Mesendoderm (in vitro differentiated cells): Measurements from ENCODE around the gene ABCA2.
A peak's percentile ranks its signal among the peaks of the same experiment; 100 is the strongest.

Experiments
- DNase-seq: peaks from one replicate; pipeline ENCODE4 v3.0.0; 2013
- H2AK5ac ChIP-seq: 2 replicates; pipeline ENCODE4 v1.6.1; 2013; ENCODE audit warnings: low read length, inconsistent platforms
- H2BK120ac ChIP-seq: 2 replicates; pipeline ENCODE4 v1.6.1; 2013; ENCODE audit warnings: low read depth, mild to moderate bottlenecking, low read length, moderate library complexity, mixed read lengths
- H2BK15ac ChIP-seq: replicated peaks from 2 replicates; pipeline ENCODE4 v1.6.1; 2013; ENCODE audit warnings: low read depth, mild to moderate bottlenecking, moderate library complexity
- H2BK5ac ChIP-seq: 2 replicates; pipeline ENCODE4 v1.6.1; 2013; ENCODE audit warnings: low read length, inconsistent platforms
- H3K18ac ChIP-seq: 2 replicates; pipeline ENCODE4 v1.6.1; 2013; ENCODE audit warnings: mild to moderate bottlenecking, low read length, mixed read lengths
- H3K23ac ChIP-seq: one replicate; pipeline ENCODE4 v1.6.1; 2013; ENCODE audit warnings: low read length
- H3K27ac ChIP-seq: 2 replicates; pipeline ENCODE4 v1.5.1; 2013; ENCODE audit warnings: low read depth, mild to moderate bottlenecking, inconsistent platforms, low read length, moderate library complexity
- H3K27me3 ChIP-seq: 2 replicates; pipeline ENCODE4 v1.6.1; 2013; ENCODE audit warnings: low read length, control low read depth, mild to moderate bottlenecking, inconsistent platforms; ENCODE audit not compliant: insufficient read depth, poor library complexity
- H3K36me3 ChIP-seq: 2 replicates; pipeline ENCODE4 v1.6.1; 2013; ENCODE audit warnings: low read length, inconsistent platforms; ENCODE audit not compliant: control insufficient read depth, insufficient read depth
- H3K4ac ChIP-seq: one replicate; pipeline ENCODE4 v1.6.1; 2013; ENCODE audit warnings: low read depth, mild to moderate bottlenecking, low read length, moderate library complexity
- H3K4me1 ChIP-seq: 2 replicates; pipeline ENCODE4 v1.6.1; 2013; ENCODE audit warnings: low read depth, low read length, inconsistent platforms; ENCODE audit not compliant: control insufficient read depth
- H3K4me2 ChIP-seq: 2 replicates; pipeline ENCODE4 v1.6.1; 2013; ENCODE audit warnings: low read length
- H3K4me3 ChIP-seq: 2 replicates; pipeline ENCODE4 v1.5.1; 2013; ENCODE audit warnings: mild to moderate bottlenecking, low read length
- H3K56ac ChIP-seq: one replicate; pipeline ENCODE4 v1.6.1; 2013; ENCODE audit warnings: low read length
- H3K79me1 ChIP-seq: 2 replicates; pipeline ENCODE4 v1.6.1; 2013; ENCODE audit warnings: low read length, inconsistent platforms
- H3K79me2 ChIP-seq: 2 replicates; pipeline ENCODE4 v1.6.1; 2013; ENCODE audit warnings: mild to moderate bottlenecking, low read length; ENCODE audit not compliant: control insufficient read depth, insufficient read depth
- H3K9ac ChIP-seq: 2 replicates; pipeline ENCODE4 v1.6.1; 2013; ENCODE audit warnings: low read length, inconsistent platforms
- H4K5ac ChIP-seq: one replicate; pipeline ENCODE4 v1.6.1; 2013; ENCODE audit warnings: low read length
- H4K8ac ChIP-seq: one replicate; pipeline ENCODE4 v1.6.1; 2013; ENCODE audit warnings: low read depth, mild to moderate bottlenecking, control low read depth, low read length, moderate library complexity
- WGBS: extraction: QIAGEN DNeasy Blood & Tissue Kit; methylation state at CpG from one replicate; pipeline ENCODE4 v1.1.7; 2013; ENCODE audit warnings: low lambda C conversion rate, missing lambda C conversion rate; ENCODE audit not compliant: insufficient coverage; ENCODE audit errors: extremely low coverage; 5-methylcytosine and 5-hydroxymethylcytosine counted together

ABCA2 gene

GRCh38 chr9:137052998-137053943 lies 25.2 kb upstream of the ABCA2 start:
- H3K4ac ChIP-seq: no peak overlapping the region
- H3K56ac ChIP-seq: no peak overlapping the region
- H3K4me1 ChIP-seq: peaks cover 2% of the 10 kb centered on the region
- no peak overlapping the region for H2BK120ac ChIP-seq
- H3K9ac ChIP-seq: no peak overlapping the region
- no peak overlapping the region for H3K18ac ChIP-seq
- peak overlapping the region; percentile 48 for H3K4me2 ChIP-seq
- H3K4me3 ChIP-seq: no peak overlapping the region
- no peaks in the 10 kb centered on the region for H3K36me3 ChIP-seq
- H3K27ac ChIP-seq: no peak overlapping the region
- H4K5ac ChIP-seq: no peak overlapping the region
- DNase-seq: no peak
- H2BK15ac ChIP-seq: no peak overlapping the region
- no peak overlapping the region for H3K23ac ChIP-seq
- no CpG with 5 or more reads among the region's 71 CpGs for WGBS
- no peak overlapping the region for H2AK5ac ChIP-seq
- H3K27me3 ChIP-seq: peaks cover 8% of the 10 kb centered on the region
- no peak overlapping the region for H4K8ac ChIP-seq
- H2BK5ac ChIP-seq: no peak overlapping the region
- H3K79me1 ChIP-seq: no peaks in the 10 kb centered on the region
- no peaks in the 10 kb centered on the region for H3K79me2 ChIP-seq

DNA sequence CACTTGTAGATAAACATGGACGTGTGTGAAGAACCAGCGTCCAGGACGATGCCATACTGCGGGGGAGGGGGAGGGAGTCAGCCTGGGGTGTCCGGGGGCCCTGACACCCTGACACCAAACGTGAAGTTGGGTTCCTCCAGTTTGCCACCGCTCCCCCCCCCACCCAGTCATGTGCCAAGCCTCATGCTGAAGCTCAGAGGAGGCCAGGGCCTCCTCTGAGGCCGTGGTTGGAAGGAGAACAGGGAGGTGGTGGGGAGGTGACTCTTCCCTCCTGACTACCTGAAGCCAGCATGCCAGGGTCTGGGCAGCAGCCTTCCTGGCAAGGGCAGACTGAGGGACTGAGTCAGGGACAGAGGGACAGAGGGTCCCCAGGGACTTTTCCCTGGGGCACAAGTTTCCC lies 24.3 kb upstream of the ABCA2 start:
- no peak overlapping the region for H2BK5ac ChIP-seq
- no peak overlapping the region for H2BK15ac ChIP-seq
- H3K36me3 ChIP-seq: no peaks in the 10 kb centered on the region
- H4K8ac ChIP-seq: no peak overlapping the region
- no peak for DNase-seq
- H3K9ac ChIP-seq: no peak overlapping the region
- H3K23ac ChIP-seq: no peak overlapping the region
- H3K27ac ChIP-seq: no peak overlapping the region
- no peak overlapping the region for H2BK120ac ChIP-seq
- H3K4me1 ChIP-seq: peaks cover 2% of the 10 kb centered on the region
- no peak overlapping the region for H3K56ac ChIP-seq
- H3K4me3 ChIP-seq: no peak overlapping the region
- no peak overlapping the region for H3K4me2 ChIP-seq
- H4K5ac ChIP-seq: no peak overlapping the region
- H2AK5ac ChIP-seq: no peak overlapping the region
- H3K79me2 ChIP-seq: no peaks in the 10 kb centered on the region
- no peak overlapping the region for H3K18ac ChIP-seq
- no peak overlapping the region for H3K4ac ChIP-seq
- peaks cover 8% of the 10 kb centered on the region for H3K27me3 ChIP-seq
- no peaks in the 10 kb centered on the region for H3K79me1 ChIP-seq
- no CpG with 5 or more reads among the region's 8 CpGs for WGBS

GRCh38 chr9:137051145-137051724 lies 23.2 kb upstream of the ABCA2 start:
- H3K79me2 ChIP-seq: no peaks in the 10 kb centered on the region
- H3K4ac ChIP-seq: no peak overlapping the region
- H3K4me2 ChIP-seq: no peak overlapping the region
- peaks cover 2% of the 10 kb centered on the region for H3K4me1 ChIP-seq
- no peak overlapping the region for H3K18ac ChIP-seq
- H2BK15ac ChIP-seq: no peak overlapping the region
- H3K4me3 ChIP-seq: no peak overlapping the region
- no peak overlapping the region for H2BK5ac ChIP-seq
- no peak for DNase-seq
- no peaks in the 10 kb centered on the region for H3K79me1 ChIP-seq
- no peak overlapping the region for H3K27ac ChIP-seq
- no peak overlapping the region for H3K23ac ChIP-seq
- H3K9ac ChIP-seq: no peak overlapping the region
- H3K27me3 ChIP-seq: peaks cover 8% of the 10 kb centered on the region
- no peak overlapping the region for H4K5ac ChIP-seq
- H3K36me3 ChIP-seq: no peaks in the 10 kb centered on the region
- H3K56ac ChIP-seq: no peak overlapping the region
- no peak overlapping the region for H2BK120ac ChIP-seq
- no peak overlapping the region for H2AK5ac ChIP-seq
- no CpG with 5 or more reads among the region's 17 CpGs for WGBS
- no peak overlapping the region for H4K8ac ChIP-seq

- Histone ChIP-seq H3K79me2 (no peaks in the 10 kb centered on the region), H3K27ac (no peak overlapping the region), H3K4ac (no peak overlapping the region), H3K56ac (no peak overlapping the region), H3K4me1 (peaks cover 2% of the 10 kb centered on the region), H3K27me3 (peaks cover 8% of the 10 kb centered on the region), H4K5ac (no peak overlapping the region), H3K4me3 (no peak overlapping the region), H3K18ac (no peak overlapping the region), H2AK5ac (no peak overlapping the region), H2BK5ac (no peak overlapping the region), H3K79me1 (no peaks in the 10 kb centered on the region), H3K4me2 (no peak overlapping the region), H3K36me3 (no peaks in the 10 kb centered on the region), H3K9ac (no peak overlapping the region), H2BK15ac (no peak overlapping the region), H3K23ac (no peak overlapping the region), H2BK120ac (no peak overlapping the region), H4K8ac (no peak overlapping the region)
- WGBS: no CpG with 5 or more reads among the region's 5 CpGs
- no peak for DNase-seq
These were observed 22.5 kb upstream of the ABCA2 start for GRCh38 chr9:137050570-137050969.

GRCh38 chr9:137049544-137050449 lies 21.8 kb upstream of the ABCA2 start:
- H4K8ac ChIP-seq: no peak overlapping the region
- H3K27ac ChIP-seq: no peak overlapping the region
- H3K79me2 ChIP-seq: no peaks in the 10 kb centered on the region
- no peaks in the 10 kb centered on the region for H3K36me3 ChIP-seq
- H3K23ac ChIP-seq: no peak overlapping the region
- H3K4me1 ChIP-seq: peaks cover 2% of the 10 kb centered on the region
- H2AK5ac ChIP-seq: no peak overlapping the region
- no peak overlapping the region for H3K4me2 ChIP-seq
- no peak overlapping the region for H3K9ac ChIP-seq
- no peak overlapping the region for H3K4ac ChIP-seq
- no CpG with 5 or more reads among the region's 38 CpGs for WGBS
- no peaks in the 10 kb centered on the region for H3K79me1 ChIP-seq
- H3K18ac ChIP-seq: no peak overlapping the region
- DNase-seq: peak; percentile 61
- no peak overlapping the region for H3K4me3 ChIP-seq
- no peak overlapping the region for H3K56ac ChIP-seq
- no peak overlapping the region for H2BK15ac ChIP-seq
- no peak overlapping the region for H2BK120ac ChIP-seq
- H4K5ac ChIP-seq: no peak overlapping the region
- peaks cover 12% of the 10 kb centered on the region for H3K27me3 ChIP-seq
- H2BK5ac ChIP-seq: no peak overlapping the region
